NCI-H2171 treated with DMSO at 0.1 percent for 48 hours (cell line): ENCODE data around the gene MAP7D1.
"Not testable (repeated sequence)": the region's sequence is repeated elsewhere in the genome, so short reads cannot be mapped to it uniquely, and the experiment has no call there.

ENCODE experiments used
- DNase-seq: peaks from one replicate; lab custom pipeline; 2025; lab: John Stamatoyannopoulos, UW

The MAP7D1 gene

DNA sequence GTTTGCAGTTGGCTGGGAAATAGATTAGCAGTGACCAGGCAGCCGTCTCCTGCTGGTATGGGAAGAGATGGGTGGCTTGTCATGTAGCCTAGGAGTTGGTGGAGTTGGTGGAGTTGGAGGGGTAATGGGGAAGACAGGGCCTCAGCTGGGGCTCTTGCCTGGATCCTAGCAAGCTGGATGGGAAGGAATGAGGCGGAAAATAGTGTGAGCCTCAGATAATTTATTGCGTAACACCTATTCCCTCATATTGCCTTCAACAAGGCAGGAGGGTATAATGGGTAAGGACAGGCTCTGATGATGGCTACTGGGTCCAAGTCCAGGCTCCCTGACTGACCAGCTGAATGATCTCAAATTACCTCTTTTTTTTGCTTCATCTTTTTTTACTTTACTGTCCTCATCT, 12.6 kb downstream of the MAP7D1 start:
- no peak for DNase-seq

DNA sequence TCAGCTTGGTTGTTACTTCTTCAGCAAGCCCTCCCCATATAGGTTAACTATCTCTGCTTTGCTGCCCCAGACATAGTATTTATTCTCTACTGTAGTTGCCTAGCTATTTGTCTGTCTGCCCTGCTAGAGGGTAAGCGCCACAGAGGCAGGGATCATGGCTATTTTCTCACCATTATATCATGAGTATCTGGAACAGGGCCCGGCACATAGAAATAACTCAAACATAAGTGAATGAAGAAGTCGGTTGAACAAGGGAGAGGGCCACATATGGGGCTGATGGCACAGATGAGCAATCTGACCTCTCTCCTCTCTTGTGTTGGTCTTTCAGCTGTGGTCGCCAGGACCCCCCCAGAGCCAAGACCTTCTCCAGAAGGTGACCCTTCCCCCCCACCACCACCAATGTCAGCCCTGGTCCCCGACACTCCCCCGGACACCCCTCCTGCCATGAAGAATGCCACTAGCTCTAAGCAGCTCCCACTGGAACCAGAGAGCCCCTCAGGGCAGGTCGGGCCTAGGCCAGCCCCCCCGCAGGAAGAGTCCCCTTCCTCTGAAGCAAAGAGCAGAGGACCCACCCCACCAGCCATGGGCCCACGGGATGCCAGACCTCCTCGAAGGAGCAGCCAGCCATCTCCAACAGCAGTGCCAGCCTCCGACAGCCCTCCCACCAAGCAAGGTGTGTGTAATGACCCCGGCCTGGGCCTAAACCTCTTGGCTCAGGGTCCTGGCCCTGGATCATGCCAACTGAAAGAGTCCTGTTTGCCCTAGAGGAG, 14.9 kb downstream of the MAP7D1 start:
- no peak for DNase-seq

DNA sequence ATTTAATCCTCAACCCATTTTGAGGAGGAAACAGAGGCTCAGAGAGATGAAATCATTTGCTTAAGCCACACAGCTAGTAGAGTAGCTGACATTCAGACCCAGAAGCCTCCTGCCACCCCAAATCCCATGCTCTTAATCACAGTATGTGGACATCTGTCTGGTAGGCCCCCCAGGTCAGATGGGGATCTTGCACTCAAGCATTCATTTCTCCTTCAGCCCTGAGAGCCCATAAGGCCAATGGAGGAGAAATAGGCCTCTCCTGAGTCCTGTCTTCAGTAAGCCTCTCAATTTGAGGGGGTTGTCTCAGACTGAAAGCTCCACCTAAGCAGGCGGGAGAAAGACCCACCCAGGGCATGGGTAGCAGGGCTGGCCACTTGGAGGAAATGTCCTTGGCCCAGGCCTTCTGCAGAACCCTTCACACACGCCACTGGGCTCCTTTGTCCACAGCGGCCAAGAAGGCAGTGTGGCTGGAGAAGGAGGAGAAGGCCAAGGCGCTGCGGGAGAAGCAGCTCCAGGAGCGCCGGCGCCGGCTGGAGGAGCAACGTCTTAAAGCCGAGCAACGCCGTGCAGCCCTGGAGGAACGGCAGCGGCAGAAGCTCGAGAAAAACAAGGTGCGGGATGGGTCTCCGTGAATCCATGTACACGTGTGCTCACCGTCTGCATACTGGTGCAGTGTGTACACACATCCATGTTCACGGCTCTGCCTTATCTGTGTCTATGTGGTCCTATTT, 16.2 kb downstream of the MAP7D1 start:
- DNase-seq = no peak

DNA sequence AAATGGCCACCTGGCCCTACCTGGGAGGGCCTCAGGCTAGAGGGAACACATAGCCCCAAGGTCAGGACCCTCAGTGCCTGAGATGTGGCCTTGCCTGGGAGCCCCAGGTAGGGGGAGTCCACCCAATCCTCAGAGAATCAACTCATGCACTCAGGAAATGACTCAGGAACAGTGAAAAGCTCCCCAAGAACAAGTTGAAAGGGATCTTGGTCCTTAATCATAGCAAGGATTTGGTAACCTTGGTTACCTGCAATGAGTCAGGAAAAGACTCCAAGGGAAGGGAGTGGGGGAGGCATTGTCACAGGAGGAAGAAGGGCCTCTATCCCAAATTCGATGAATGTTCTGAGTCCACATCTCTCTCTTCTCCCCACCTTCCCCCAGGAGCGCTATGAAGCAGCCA, 17.0 kb downstream of the MAP7D1 start:
- DNase-seq = no peak

DNA sequence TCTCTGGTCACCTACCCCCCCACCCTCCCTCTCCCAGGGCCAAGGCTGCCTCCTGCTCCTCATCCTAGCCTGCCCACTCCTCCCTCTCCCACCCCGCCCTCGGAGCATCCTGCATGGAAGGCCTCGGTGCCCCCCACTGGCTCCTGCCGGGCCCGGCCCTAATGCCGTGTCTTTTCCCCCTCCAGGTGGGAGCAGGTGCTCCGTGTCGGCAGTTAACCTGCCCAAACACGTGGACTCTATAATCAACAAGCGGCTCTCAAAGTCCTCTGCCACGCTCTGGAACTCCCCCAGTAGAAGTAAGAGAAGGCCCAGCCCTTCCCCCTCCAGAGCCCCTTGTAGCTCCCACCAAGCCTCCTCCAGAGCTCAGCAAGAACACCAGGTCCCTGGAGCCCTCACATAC, 18.8 kb downstream of the MAP7D1 start:
- DNase-seq = peak; percentile 19

DNA sequence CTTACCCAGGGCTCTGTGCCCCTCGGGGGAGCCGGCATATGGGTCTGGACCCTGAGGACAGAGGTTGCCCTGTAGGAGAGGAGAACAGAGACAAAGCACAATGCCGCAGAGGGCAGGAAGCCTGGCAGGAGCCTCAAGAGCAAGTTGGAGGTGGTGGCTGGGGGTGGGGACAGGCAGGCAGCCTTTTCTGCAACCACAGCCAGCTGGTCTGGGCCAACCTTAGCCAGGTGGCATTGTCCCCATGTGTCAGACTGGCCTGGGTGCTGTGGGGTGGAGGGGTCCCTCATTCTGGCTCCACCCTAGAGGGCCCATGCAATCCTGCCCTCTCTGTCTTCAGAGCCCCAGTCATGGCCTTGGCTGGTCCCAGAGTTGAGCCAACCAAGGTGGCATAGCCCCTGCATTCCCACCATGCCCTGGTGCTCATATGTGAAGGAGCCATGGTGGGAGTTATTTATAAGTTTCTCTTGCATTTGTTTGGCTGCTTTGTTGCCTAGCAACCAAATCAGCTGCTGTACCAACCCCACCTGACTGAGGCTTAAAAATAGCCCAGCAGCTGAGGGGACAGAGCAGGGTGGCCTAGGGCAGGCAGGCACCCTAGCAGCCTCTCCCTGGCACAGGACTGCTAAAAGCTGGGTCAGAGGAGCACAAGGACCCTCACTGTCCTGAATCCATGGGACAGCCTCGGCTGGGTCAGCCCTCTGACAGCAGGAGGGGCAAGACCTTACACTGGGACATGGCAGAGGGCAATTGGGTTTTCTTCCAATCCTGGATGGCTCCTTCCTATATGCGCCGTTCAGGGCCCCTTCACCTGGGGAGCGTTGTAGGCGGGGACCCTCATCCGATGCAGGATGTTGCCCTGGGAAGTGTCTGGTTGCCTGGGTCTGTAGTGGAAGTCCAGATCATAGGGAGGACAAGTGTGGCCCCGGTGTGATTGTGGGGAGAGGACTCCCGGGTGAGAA, 19.5 kb downstream of the MAP7D1 start:
- no peak for DNase-seq

DNA sequence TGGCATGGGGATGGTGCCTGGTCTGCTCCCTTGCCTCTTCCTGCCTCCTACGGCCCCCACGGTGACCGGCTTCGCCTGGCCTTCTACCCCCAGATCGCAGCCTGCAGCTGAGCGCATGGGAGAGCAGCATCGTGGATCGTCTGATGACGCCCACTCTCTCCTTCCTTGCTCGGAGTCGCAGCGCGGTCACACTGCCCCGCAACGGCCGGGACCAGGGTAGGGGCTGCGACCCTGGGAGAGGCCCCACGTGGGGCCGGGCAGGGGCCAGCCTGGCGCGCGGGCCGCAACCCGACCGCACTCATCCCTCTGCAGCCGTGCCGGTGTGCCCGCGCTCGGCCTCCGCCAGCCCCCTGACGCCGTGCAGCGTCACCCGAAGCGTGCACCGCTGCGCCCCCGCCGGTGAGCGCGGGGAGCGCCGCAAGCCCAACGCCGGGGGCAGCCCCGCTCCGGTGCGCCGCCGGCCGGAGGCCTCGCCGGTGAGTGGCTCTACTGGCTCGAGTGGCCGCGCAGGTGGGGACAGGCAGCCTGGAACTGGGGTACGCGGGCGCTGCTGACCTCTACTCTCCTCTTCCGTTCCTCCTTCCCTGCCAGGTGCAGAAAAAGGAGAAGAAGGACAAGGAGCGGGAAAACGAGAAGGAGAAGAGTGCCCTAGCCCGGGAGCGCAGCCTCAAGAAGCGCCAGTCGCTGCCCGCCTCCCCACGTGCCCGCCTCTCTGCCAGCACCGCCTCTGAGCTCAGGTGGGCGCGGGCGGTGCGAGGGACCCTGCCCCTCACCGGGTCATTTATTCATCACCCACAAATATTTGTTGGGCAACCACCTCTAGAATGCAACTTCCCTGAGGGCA, 20.4 kb downstream of the MAP7D1 start:
- DNase-seq = no peak

DNA sequence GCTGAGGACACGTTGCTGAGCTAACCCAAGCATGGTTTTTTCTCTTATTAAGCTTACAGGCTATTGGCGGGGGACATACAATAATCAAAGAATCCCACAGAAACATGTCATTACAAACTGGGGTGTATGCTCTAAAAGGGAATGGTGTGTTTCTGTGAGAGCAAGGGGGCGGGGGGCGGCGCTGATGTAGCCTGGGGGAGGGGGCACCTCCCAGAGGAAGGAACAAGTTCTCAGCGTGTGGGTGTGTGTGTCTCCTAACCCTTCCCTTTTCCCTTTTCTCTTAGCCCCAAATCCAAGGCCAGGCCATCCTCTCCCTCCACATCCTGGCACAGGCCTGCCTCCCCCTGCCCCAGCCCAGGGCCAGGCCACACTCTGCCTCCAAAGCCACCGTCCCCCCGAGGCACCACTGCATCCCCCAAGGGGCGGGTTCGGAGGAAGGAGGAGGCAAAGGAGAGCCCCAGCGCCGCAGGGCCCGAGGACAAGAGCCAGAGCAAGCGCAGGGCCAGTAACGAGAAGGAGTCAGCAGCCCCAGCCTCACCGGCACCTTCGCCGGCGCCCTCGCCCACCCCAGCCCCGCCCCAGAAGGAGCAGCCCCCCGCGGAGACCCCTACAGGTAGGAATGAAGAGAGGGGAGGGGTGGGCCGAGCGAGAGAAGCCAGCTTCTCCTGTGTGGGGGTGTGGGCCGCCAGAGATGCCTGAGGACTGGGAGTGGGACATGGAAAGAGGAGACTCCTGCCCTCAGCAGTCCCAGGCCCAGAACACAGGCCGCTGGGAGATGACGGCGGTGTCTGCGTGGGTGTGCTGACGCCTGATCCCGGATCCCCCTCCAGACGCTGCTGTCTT, 21.9 kb downstream of the MAP7D1 start:
- DNase-seq = no peak

DNA sequence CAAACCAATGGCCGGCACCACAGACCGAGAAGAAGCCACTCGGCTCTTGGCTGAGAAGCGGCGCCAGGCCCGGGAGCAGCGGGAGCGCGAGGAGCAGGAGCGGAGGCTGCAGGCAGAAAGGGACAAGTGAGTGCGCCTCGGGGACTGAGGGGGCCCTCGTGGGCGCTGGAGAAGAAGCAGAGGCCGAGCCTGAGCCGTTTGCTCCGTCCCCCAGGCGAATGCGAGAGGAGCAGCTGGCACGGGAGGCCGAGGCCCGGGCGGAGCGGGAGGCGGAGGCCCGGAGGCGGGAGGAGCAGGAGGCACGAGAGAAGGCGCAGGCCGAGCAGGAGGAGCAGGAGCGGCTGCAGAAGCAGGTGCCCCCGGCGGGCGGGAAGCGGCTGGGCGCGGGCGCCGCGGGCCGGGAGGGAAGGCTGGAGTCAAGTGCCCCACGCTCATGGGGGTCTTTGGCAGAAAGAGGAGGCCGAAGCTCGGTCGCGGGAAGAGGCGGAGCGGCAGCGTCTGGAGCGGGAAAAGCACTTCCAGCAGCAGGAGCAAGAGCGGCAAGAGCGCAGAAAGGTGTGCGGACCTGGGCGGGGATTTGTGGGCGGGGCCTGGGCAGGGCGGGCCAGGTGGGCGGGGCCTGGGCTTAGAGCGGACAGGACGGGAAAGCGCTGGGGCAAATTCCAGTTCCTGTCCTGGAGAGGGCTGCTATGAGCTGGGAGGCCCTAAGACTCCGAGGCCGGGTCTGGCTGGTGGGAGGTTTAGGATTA, 22.7 kb downstream of the MAP7D1 start:
- no peak for DNase-seq

DNA sequence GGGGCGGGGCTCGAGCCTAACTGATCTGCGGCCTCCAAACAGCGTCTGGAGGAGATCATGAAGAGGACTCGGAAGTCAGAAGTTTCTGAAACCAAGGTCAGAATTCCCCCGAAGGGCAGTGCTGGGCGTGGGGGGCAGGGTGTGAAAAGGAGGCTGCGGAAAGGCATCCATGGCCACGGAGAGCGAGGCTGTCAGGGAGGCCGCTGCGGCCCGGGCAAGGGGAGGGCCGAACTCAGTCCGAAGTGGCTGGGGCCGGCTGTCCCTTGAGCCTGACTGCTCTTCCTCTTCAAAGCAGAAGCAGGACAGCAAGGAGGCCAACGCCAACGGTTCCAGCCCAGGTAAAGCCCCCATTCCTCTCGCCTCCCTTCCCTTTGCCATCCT, 23.2 kb downstream of the MAP7D1 start:
- no peak for DNase-seq

DNA sequence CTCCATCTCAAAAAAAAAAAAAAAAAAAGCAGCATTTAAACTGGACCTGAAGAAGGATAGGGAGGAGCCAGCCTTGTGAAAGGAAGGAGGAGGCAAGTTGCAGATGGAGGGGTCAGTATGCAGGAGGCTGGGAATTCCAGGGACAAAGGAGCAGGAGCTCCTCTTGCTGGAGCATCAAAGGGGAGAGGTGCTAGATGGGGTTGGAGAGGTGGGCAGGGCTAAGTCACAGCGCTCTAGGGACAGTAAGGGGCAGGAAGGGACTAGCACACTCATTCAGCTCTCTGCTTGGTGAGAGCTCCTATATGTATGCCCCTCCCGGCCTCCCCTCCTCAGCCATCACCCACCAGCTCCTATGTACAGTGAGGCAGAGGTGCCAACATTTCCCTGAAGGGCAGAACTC, 26.8 kb downstream of the MAP7D1 start:
- no peak for DNase-seq

DNA sequence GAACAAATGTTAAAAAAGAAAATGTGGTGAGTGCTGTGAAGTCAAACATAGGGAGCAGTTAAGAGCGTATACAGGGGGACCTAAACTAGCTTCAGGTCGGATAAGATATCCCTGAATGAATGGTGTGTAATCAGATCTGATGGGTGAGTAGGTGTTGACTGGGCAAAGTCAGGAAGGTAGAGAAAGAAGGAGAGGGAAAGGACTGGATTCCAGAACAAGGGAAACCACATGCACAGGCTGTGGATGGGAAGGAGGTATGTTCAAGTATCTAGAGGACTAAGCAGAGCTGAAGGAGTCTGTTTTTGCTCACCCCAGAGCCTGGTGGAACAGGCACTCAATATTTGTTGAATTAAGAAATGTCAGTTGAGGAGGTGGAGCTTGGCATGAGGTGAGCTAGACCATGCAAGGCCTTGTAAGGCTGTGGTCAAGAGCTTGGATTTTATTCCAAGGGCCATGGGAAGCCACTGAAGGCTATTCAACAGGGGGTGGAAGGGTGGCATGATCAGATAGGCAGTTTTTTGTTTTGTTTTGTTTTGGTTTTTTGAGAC, 27.4 kb downstream of the MAP7D1 start:
- DNase-seq = no peak

DNA sequence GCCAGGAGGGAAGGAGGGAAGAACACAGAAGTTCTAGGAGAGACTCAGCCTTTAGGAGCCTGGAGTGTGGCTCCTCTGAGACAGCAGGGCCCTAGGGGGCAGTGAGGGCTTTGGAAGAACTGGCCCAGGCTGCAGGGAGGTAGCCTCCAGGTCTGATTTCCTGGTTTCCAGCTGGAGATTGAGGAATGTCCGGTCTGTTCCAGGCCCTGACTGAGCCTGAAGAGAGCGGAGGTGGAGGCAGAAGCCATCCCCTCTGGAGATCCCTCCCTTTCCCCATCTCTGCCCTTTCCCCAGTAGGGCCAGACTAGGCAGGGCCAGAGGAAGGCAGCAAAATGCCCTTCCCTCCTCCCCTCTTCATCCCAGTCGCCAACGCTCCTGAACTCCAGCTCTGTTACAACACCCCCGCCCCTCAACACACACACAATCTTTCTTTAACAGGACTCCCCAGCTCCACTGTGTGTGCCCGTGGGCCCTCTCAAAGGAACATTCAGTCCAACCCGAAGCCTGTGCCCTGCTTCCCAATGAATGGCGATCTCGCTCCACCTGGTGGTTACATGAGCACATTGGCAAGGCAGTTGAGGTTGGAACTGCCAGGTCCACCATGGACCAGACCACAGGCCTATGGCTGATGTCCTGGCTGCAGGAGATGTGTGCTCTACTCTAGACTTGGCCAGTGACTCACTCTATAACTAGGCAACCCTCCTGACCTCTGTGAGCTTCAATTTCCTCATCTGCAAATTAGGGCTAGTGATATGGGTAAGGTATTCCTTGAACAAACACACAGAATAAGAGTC, 32.0 kb downstream of the MAP7D1 start:
- peak; percentile 77 for DNase-seq

DNA sequence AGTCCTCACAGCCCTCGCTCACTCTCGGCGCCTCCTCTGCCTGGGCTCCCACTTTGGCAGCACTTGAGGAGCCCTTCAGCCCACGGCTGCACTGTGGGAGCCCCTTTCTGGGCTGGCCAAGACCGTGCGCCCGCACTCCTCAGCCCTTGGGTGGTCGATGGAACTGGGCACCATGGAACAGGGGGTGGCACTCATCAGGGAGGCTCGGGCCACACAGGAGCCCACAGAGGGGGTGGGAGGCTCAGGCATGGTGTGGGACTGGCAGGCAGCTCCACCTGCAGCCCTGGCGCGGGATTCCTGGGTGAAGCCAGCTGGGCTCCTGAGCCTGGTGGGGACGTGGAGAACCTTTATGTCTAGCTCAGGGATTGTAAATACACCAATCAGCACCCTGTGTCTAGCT, 40.8 kb downstream of the MAP7D1 start:
- DNase-seq = not testable (repeated sequence)

DNA sequence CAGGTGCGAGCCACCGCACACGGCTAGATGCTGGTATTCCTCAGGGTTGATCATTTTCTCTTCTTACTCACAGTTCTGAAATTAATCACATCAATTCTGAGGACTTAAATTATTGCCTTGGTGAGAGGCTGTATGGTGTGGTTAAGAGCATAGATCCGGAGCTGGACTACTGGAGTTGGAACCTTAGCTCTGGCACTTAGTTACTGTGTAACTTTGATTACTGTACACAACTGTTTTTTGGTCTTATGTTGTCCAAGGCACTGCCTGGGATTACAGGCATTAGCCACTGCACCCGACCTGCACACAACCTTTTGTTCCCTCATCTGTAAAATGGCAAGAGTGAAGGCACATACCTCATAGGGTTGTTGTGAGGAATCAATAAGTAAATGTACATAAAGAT, 42.7 kb downstream of the MAP7D1 start:
- DNase-seq = no peak

DNA sequence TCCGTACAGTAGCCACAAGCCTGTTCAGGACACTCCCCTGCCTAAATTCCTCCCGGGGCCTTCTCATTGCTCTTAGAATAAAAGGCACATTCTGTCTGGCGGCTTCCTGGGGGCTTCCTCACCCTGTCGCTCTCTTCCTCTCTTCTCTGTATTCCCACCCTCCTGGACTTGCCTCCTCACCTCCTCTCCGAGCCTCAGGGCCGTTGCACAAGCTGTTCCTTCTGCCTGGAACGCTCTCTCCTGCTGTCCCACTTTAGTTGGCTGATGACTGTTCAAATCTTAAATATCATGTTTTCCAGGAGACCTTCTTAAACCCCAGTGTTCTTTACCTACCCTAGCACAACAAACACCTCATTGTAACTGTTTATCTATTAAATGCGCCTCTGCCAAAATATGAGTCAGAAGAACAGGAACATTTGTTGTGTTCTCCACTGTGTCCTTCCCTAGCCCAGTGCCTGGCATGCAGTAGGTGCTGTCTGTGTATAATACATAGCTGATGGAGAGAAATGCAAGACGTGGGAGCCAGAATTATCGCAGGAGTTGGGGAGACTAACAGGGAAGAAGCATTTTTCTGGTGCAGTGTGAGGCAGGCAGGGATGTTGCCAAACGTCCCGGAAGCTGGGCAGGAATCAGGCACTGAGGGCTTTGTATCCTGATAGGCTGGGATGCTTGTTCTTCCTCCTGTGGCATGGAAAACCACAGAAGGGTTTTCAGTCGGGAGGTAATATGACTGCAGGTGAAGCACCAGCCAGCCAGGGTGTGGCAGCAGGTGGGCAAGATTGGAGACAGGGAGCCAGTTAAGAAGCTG, 44.2 kb downstream of the MAP7D1 start:
- peak; percentile 26 for DNase-seq

DNA sequence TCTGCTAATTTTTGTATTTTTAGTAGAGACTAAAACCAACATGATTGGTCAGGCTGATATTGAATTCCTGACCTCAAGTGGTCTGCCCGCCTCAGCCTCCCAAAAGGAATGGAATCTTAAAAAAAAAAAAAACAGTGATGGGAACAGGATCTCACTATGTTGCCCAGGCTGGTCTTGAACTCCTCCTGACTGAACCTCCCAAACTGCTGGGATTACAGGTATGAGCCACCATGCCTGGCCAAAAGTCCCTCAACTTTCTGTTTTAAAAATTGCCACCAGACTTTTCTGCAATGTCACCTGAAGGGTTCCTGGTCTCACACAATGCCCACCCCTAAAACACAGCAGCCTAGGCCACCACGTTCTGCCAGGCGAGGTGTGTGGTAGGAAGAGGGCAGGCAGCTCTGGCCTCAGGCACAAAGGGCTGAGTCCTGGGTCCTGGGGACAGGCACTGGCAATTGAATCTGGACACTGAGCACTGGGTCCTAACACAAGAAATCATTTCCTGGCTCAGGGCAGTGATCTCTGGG, 47.1 kb downstream of the MAP7D1 start:
- no peak for DNase-seq
